Measurements from ENCODE around the gene SEMA5A. TPM values are rescaled to one million over a fixed set of nuclear protein-coding genes. Genes with fewer than 3 reads are reported as not detected.

The SEMA5A gene
- total RNA-seq, 1 donor from 2014 or later = 1.3 TPM

DNA sequence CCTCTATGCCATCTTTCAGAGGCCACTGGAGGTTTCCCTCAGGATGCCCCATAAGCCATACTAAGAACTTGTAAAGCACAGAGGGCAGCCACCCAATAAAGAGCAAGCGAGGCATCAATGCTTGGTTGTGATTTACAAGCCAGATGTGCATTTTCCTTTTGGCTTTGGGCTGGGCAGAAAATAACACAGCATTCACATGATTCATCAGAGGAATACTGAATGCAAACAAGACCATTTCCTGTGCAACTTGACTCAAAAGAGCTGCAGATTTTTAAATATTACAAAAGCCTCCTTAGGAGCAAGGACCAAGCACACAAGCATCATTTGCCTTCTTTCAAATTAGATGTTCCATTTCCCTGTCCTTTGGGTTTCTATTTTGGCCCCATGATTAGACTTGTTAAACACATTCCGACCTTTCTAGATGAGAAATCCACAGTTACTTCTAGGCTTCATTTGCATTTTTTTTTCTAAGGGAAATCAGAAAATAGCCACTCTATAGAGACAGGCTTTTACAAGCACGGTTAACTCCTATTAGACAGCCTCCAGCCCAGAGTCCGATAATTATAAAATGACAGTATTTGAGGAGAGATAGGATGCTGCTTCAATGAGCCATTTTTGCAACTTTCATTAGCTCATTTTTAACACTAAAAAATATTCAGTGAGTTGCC is 207.8 kb downstream of the SEMA5A start:
- intact Hi-C loops (cut with micrococcal nuclease) = no loop called here

DNA sequence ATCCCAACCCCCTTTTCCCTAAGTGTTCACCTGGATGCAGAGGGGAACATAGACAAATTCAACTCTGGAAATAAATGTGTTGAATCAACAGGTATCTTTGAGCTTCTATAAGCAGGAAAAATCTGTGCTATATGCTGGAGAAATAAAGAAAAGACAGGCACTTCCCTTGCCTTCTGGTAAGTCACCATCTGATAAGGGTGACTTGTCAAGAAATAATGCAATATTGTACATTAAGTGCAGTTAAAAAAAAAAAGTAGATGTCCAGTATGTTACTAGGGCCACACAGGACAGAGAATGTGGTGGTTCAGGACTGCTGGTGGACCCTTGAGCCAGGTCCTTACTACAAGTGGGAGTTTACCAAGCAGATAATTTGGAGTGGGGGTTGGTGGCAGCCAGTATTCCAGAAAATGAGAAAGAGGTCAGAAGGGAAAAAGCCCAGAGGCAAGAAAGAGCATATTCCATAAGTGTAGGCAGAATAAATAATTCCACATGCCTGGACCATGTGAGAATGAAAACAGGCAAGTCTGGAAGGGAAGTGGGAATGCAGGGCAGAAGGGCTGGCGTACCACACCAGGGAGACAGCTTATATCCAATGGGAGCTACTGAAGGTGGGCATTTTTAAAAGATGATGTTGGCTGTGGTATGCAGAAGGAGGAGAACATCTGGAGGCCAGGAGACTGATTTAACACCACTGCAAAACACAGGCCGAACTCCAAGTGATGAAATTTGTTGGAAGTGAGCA is 209.9 kb downstream of the SEMA5A start:
- intact Hi-C loops (cut with micrococcal nuclease) = no loop called here

GRCh38 chr5:9335269-9335668 is 210.6 kb downstream of the SEMA5A start:
- intact Hi-C loops (cut with micrococcal nuclease) = no loop called here

- intact Hi-C loops (cut with micrococcal nuclease) = no loop called here
Measured at GRCh38 chr5:9332026-9332425, 213.8 kb downstream of the SEMA5A start.

DNA sequence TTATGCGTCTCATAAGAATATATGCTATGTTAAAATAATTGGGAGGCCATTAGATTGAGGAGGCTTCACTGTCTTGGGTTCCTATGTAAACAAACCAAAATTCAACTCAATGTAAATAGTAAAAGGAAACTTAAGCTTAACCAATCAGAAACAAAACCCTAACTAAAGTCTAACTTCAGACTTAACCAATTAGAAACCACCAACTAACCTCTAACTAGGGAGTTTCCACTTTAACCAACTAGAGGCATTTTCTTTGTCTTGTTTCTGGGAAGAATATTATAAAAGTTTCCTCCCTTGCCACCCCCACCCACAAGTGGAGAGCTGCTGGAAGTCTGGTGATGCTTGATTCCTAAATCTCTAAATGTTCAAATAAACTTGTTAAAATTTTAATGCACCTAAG is 214.5 kb downstream of the SEMA5A start:
- intact Hi-C loops (cut with micrococcal nuclease) = no loop called here

- intact Hi-C loops (cut with micrococcal nuclease) = no loop called here
Measured at GRCh38 chr5:9329125-9329524, 216.8 kb downstream of the SEMA5A start.

- intact Hi-C loops (cut with micrococcal nuclease) = no loop called here
Measured at GRCh38 chr5:9325549-9325948, 220.3 kb downstream of the SEMA5A start.

DNA sequence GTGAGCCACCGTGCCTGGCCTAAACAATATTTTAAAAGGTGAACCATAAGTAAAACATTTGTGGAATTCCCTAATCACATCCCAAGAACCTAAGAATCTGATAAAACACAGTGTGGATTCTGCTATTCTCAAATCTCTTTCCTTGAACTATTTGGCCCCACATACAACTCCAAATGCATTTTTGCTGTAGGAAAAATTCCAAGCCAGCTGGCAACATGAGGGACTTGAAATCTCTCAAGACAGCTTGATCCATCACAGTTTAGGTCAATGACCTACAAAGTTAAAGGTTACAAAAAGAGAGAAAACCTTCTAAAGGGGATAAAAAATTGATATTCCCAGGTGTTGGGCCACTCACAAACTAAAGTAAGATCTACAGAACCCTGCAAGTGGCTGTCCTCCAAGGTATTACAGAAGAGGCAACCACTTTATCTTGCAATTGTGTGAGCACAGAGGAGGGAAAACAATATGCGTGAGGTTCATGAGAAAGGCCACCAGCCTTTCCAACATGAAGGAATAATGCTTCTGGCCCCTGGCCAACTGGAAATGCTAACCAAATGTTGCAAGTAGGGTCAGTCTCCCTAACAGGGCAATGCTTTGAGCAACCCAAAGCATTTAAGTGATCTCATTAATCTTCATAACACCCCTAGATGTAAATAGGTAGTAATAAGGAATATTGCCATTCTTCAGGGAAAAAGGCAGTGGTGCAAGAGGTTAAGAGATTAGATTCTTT is 221.4 kb downstream of the SEMA5A start:
- intact Hi-C loops (cut with micrococcal nuclease) = no loop called here

DNA sequence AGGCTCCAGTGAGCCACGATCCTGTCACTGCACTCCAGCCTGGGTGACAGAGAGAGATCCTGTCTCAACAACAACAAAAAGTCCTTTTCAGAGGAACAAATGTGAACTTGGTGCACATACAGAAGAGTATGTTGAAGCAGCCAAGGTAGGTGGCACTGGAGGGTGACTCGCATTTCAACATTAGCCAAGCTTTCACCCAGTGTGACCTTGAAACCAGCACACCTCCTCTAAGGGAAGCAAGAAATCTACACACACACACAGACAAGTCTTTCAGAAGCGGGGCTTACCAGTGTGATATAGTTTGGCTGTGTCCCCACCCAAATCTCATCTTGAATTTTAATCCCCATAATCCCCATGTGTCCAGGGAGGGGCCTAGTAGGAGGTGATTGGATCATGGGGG is 225.2 kb downstream of the SEMA5A start:
- intact Hi-C loops (cut with micrococcal nuclease) = no loop called here

DNA sequence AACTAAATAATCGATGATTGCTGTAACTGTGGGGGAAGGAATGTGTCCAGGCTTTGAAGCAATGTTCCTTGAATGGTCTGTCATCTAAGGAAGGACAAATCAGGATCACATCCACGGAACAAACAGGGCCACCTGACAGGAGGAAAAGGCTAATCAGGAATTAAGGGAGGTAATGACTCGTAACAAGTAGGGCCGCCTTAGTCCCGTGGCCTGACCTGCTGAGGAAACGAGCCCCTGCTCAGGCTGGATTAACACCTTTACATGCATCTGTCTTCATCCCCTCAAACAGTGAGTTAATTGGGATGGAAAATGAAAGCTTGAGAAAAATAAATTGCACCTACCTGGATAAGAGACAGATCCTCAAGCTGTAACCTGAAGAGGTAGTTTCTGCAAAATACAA is 227.8 kb downstream of the SEMA5A start:
- intact Hi-C loops (cut with micrococcal nuclease) = no loop called here

DNA sequence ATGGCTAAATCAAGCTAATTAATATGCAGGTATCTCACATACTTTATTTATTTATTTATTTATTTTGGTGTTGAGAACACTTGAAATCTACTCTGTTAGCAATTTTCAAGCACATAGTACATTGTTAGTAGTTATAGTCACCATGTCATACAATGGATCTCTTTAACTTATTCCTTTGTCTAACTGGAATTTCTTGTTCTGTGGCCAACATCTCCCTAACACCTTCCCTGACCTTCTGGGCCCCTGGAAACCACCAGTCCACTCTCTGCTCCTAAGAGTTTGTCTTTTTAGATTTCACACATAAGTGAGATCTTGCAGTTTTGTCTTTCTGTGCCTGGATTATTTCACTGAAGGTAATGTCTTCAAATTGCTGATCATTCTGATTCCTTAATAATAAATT is 229.1 kb downstream of the SEMA5A start:
- intact Hi-C loops (cut with micrococcal nuclease) = no loop called here

GRCh38 chr5:9316041-9316440 is 229.8 kb downstream of the SEMA5A start:
- intact Hi-C loops (cut with micrococcal nuclease) = no loop called here

- intact Hi-C loops (cut with micrococcal nuclease) = no loop called here
Measured at GRCh38 chr5:9314558-9314957, 231.3 kb downstream of the SEMA5A start.

- intact Hi-C loops (cut with micrococcal nuclease) = no loop called here
Measured at GRCh38 chr5:9313751-9314150, 232.1 kb downstream of the SEMA5A start.

DNA sequence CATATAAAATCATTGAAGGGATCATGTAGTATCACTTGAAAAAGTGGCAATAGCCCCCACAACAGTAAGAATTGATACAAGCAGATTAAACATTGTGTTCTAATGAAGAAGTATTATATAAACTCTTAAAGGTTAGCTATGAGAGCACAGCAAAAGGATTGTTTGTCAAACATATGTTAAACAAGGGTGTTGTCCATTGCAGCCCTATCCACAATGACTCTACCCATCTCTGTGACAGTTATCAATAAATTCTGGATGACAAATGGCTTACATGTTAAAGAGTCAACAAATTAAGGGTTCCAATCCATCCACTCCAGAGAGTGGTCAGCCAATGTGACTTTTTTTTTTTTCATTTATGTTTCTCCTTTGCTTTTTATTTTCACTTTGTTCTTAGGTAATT is 238.7 kb downstream of the SEMA5A start:
- intact Hi-C loops (cut with micrococcal nuclease) = no loop called here

- intact Hi-C loops (cut with micrococcal nuclease) = no loop called here
Measured at GRCh38 chr5:9302218-9302617, 243.7 kb downstream of the SEMA5A start.

DNA sequence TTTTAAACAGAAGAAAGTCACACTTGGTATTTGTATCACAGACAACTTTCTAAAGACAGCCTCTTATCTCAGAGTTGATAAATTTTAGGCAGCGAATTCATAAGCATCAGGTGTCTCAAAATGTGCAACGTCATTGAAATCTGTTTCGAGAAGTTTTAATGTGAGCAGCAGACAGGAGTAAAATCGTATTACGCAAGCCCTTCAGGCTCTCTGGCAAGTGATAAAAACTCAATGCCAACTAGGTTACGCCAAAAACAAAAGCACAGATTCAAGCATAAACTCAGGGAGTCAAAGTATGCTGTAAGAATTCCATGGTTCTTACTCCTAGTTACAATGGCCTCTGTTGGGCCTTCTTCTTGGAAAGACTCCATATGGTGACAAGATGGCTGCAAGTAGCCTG is 244.7 kb downstream of the SEMA5A start:
- intact Hi-C loops (cut with micrococcal nuclease) = no loop called here

- intact Hi-C loops (cut with micrococcal nuclease) = no loop called here
Measured at GRCh38 chr5:9297134-9297533, 248.7 kb downstream of the SEMA5A start.

GRCh38 chr5:9295466-9295801 is 250.4 kb downstream of the SEMA5A start:
- intact Hi-C loops (cut with micrococcal nuclease) = no loop called here

DNA sequence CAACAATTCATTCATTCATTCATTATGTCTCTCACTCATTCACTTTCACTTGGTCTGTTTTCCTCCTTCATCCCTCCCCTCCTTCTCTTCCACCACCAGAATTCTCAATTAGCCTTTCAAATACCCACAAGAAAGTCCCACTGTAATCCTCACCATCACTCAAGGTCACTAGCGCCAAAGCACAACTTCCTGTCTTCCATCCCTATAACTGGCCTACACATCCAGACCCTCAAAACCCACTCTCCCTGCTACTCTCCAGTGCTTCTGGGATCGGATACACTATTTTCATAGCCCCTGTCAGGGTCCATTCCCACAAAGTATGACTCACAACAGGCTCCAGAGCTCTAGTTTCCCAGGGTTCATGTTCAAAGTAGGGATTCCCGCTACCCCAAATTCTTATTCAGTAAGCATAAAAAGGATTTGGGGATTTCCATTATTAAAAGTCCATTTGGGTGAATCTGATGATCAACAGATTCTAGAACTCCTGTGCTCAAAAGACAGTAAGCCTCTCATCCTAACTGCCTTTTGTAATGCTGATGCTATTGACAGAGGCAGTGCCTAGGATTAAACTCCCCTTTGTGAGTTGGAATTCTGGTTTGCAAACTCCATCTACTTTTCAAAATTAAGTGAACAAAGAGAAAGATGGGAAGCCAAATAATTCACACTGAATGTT is 250.9 kb downstream of the SEMA5A start:
- intact Hi-C loops (cut with micrococcal nuclease) = no loop called here

GRCh38 chr5:9288234-9288633 is 257.6 kb downstream of the SEMA5A start:
- intact Hi-C loops (cut with micrococcal nuclease) = no loop called here

GRCh38 chr5:9284781-9285307 is 261.0 kb downstream of the SEMA5A start:
- intact Hi-C loops (cut with micrococcal nuclease) = no loop called here

Measured in T-helper 2 cell treated with Interferon-gamma antibody and Interleukin-4, amounts not matched to agents 100 ng/mL and 5 ng/mL, for 36 hours (primary cell).